Stimulated activated CD8-positive, alpha-beta memory T cell treated with anti-CD3 and anti-CD28 coated beads, Interleukin-4, amount 100 ng/mL, for 4 hours (primary cell): Measurements from ENCODE around the gene CLIC6.
"Not testable (repeated sequence)": the region's sequence is repeated elsewhere in the genome, so short reads cannot be mapped to it uniquely, and the experiment has no call there.

ENCODE experiments used
- DNase-seq, 2 donors: peaks; one replicate each; pipeline ENCODE4 v3.0.0-alpha.2; 2020; ENCODE audit warnings: low read depth in 2 of 2, low spot score in 1 of 2

Gene CLIC6

GRCh38 chr21:34691390-34692032 is 22.7 kb downstream of the CLIC6 start:
- no peak for DNase-seq

- no peak for DNase-seq
Observed at GRCh38 chr21:34692458-34693020, 23.7 kb downstream of the CLIC6 start.

- DNase-seq = peak in 1 of 2 donors; percentile 12
Observed at GRCh38 chr21:34693192-34693810, 24.5 kb downstream of the CLIC6 start.

GRCh38 chr21:34695434-34695833 is 26.6 kb downstream of the CLIC6 start:
- DNase-seq = no peak

- DNase-seq = no peak
Observed at GRCh38 chr21:34696121-34696520, 27.3 kb downstream of the CLIC6 start.

- no peak for DNase-seq
Observed at GRCh38 chr21:34697826-34698225, 29.0 kb downstream of the CLIC6 start.

- no peak for DNase-seq
Observed at GRCh38 chr21:34698270-34699015, 29.6 kb downstream of the CLIC6 start.

- DNase-seq = no peak
Observed at GRCh38 chr21:34700605-34701004, 31.8 kb downstream of the CLIC6 start.

GRCh38 chr21:34701726-34702125 is 32.9 kb downstream of the CLIC6 start:
- no peak for DNase-seq

- no peak for DNase-seq
Observed at GRCh38 chr21:34702341-34703170, 33.8 kb downstream of the CLIC6 start.

GRCh38 chr21:34703571-34703970 is 34.8 kb downstream of the CLIC6 start:
- no peak for DNase-seq

GRCh38 chr21:34704119-34704518 is 35.3 kb downstream of the CLIC6 start:
- DNase-seq = no peak

GRCh38 chr21:34705011-34705410 is 36.2 kb downstream of the CLIC6 start:
- no peak for DNase-seq

- DNase-seq = no peak
Observed at GRCh38 chr21:34706337-34706736, 37.5 kb downstream of the CLIC6 start.

- no peak for DNase-seq
Observed at GRCh38 chr21:34707876-34708325, 39.1 kb downstream of the CLIC6 start.

GRCh38 chr21:34713621-34714020 is 44.8 kb downstream of the CLIC6 start:
- DNase-seq = no peak

GRCh38 chr21:34715518-34715917 is 46.7 kb downstream of the CLIC6 start:
- no peak for DNase-seq

GRCh38 chr21:34715985-34716596 is 47.3 kb downstream of the CLIC6 start:
- no peak for DNase-seq

- DNase-seq = not testable (repeated sequence)
Observed at GRCh38 chr21:34718529-34718928, 49.7 kb downstream of the CLIC6 start.

GRCh38 chr21:34722684-34723300 is 54.0 kb downstream of the CLIC6 start:
- no peak for DNase-seq
